ENCODE measurements around the gene CSNK2A2.

Gene CSNK2A2

GRCh38 chr16:58109330-58109729, 88.6 kb downstream of the CSNK2A2 start:
- DNase-seq, result peak in 3 of 4 experiments; percentile 23 to 59 (median 40)
